Stimulated activated CD4-positive, alpha-beta T cell treated with anti-CD3 and anti-CD28 coated beads, Interleukin-2, amount 100 ng/mL, for 4 hours (primary cell): ENCODE measurements around the gene USP44.
"Not testable (repeated sequence)": the region's sequence is repeated elsewhere in the genome, so short reads cannot be mapped to it uniquely, and the experiment has no call there.

Experiments used
- DNase-seq: peaks from one replicate; pipeline ENCODE4 v3.0.0-alpha.2; 2020; ENCODE audit warnings: low read depth

Gene USP44

GRCh38 chr12:95551305-95551704 lies at the start of gene USP44:
TSS of gene USP44 (minus strand) at chr12:95551476. CDS start at chr12:95534256, 17,220 bp downstream.
- no peak for DNase-seq

- no peak for DNase-seq
Measured at GRCh38 chr12:95600567-95600966, 49.3 kb upstream of the USP44 start.

GRCh38 chr12:95599880-95600279 lies 48.6 kb upstream of the USP44 start:
- no peak for DNase-seq

- DNase-seq, result no peak
Measured at GRCh38 chr12:95594136-95594535, 42.9 kb upstream of the USP44 start.

GRCh38 chr12:95593266-95593871 lies 42.1 kb upstream of the USP44 start:
- no peak for DNase-seq

GRCh38 chr12:95591731-95592130 lies 40.5 kb upstream of the USP44 start:
- no peak for DNase-seq

- no peak for DNase-seq
Measured at GRCh38 chr12:95590775-95591174, 39.5 kb upstream of the USP44 start.

GRCh38 chr12:95583933-95584332 lies 32.7 kb upstream of the USP44 start:
- DNase-seq, result no peak

GRCh38 chr12:95582230-95583058 lies 31.2 kb upstream of the USP44 start:
- no peak for DNase-seq

GRCh38 chr12:95577820-95578219 lies 26.5 kb upstream of the USP44 start:
- DNase-seq, result no peak

GRCh38 chr12:95574799-95575452 lies 23.6 kb upstream of the USP44 start:
- DNase-seq, result no peak

GRCh38 chr12:95573951-95574576 lies 22.8 kb upstream of the USP44 start:
- DNase-seq, result no peak

GRCh38 chr12:95571369-95571768 lies 20.1 kb upstream of the USP44 start:
- DNase-seq, result no peak

- DNase-seq, result not testable (repeated sequence)
Measured at GRCh38 chr12:95568045-95568444, 16.8 kb upstream of the USP44 start.

GRCh38 chr12:95557625-95558024 lies 6.3 kb upstream of the USP44 start:
- DNase-seq, result no peak

- no peak for DNase-seq
Measured at GRCh38 chr12:95554532-95555071, 3.3 kb upstream of the USP44 start.

- DNase-seq, result no peak
Measured at GRCh38 chr12:95553197-95553943, 2.1 kb upstream of the USP44 start.

- no peak for DNase-seq
Measured at GRCh38 chr12:95551913-95552516, 739 bp upstream of the USP44 start.

- no peak for DNase-seq
Measured at GRCh38 chr12:95549392-95550084, 1.7 kb downstream of the USP44 start.
